ENCODE results near the gene ICAM4. TPM values are rescaled to one million over a fixed set of nuclear protein-coding genes. Genes with fewer than 3 reads are reported as not detected.

ICAM4 gene
- total and polyA plus RNA-seq, 12 donors = 0.17 to 0.83 (median 0.51) TPM; not detected in 1

DNA sequence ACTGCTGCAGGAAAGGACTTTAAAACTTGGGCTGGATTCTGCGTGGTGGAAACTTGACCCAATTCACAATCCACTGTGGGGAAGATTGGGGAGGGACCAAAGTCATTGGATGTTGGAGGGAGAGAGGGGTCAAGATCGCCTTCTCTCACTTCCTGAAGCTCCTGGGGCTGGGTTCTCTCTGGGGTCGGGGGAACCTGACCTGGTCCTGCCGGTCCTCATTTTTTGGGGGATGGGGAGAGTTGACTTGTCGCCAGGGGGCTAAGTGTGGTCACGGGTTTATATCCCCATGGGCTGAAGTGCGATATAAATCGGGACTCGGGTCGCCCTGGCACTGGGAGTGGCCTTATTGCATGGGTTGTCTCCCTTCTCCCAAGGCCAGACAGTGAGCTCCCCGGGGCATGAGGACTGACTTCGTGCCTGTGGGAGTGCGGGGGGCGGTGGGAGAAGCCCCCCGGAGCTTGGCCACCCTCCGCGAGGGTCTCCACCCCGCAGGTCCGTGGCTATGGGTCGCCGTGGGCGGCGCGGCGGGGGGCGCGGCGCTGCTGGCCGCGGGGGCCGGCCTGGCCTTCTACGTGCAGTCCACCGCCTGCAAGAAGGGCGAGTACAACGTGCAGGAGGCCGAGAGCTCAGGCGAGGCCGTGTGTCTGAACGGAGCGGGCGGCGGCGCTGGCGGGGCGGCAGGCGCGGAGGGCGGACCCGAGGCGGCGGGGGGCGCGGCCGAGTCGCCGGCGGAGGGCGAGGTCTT is 9.3 kb downstream of the ICAM4 start:
- TF ChIP-seq CTCF (IDR thresholded peaks at IDR 0.05) = no peak
- Histone ChIP-seq H3K36me3 (no peaks in the 10 kb centered on the region), H3K9me3 (no peaks in the 10 kb centered on the region), H3K27me3 (peaks cover 39 to 95% (median 74%) of the 10 kb centered on the region in 7 donors), H3K4me1 (peaks cover 3 to 60% (median 32%) of the 10 kb centered on the region in 9 donors), H3K4me3 (peak overlapping the region in 6 of 10 donors; percentile 23 to 45 (median 32)), H3K27ac (no peak overlapping the region)
- WGBS, 2 donors = 6 to 9% methylated on average over 50 to 58 of the region's 58 CpGs
- intact Hi-C loops (cut with DNase I) = no loop called here
- ATAC-seq = no peak
- DNase-seq = no peak

- DNase-seq (no peak), ATAC-seq (peak in 7 of 8 donors; percentile 19 to 46 (median 33))
- H3K9me3 ChIP-seq = no peaks in the 10 kb centered on the region
- H3K27ac ChIP-seq = no peak overlapping the region
- no peaks in the 10 kb centered on the region for H3K36me3 ChIP-seq
- intact Hi-C loops (cut with DNase I) = no loop called here
- peaks cover 0 to 31% (median 14%) of the 10 kb centered on the region in 9 donors for H3K4me1 ChIP-seq
- H3K4me3 ChIP-seq = no peak overlapping the region
- WGBS, 2 donors = 43 to 45% methylated on average over 14 of the region's 14 CpGs
- no peak for TF ChIP-seq CTCF (IDR thresholded peaks at IDR 0.05)
- H3K27me3 ChIP-seq = peaks cover 11 to 65% (median 36%) of the 10 kb centered on the region in 7 donors
These were observed 13.0 kb downstream of the ICAM4 start for GRCh38 chr19:10299545-10300458.

DNA sequence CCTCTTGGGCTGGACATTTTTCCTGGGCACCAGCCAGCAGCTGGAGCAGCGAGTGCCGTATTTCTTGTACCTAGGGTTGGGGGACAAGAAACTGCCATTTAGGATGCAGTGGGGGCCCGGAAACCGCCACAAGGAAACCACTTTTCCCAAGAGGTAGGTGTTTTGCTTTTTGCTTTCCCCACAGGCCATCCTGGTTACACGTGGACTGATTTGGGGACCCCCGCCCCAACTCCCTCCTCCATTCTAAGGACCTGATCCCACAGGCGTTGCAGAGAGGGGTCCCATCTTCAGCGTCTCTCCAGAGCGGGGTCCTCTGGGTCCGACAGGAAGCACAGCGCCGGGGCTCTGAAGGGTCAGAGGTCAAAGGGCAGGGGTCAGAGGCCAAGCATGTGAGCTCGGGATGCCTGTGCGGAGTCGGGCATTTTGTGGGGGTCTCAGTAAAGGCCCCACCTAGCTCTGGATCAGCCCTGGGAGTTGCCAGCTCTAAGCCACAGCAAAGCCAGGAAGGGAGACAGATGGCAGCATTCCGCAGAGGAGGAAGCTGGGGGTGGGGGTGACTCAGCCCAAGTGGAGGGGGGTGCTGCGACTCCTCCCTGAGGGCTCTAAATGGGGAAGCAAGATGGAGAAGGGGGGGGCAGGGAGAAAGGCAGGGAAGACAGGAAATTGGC is 18.5 kb downstream of the ICAM4 start:
- Histone ChIP-seq H3K4me1 (peaks cover 0 to 23% (median 0%) of the 10 kb centered on the region in 9 donors), H3K36me3 (peaks cover 0 to 15% (median 0%) of the 10 kb centered on the region in 9 donors), H3K27ac (peak overlapping the region in 1 of 10 donors; percentile 78), H3K27me3 (peaks cover 0 to 15% (median 0%) of the 10 kb centered on the region in 7 donors), H3K9me3 (no peaks in the 10 kb centered on the region), H3K4me3 (peak overlapping the region in 1 of 10 donors; percentile 22)
- no peak for TF ChIP-seq CTCF (IDR thresholded peaks at IDR 0.05)
- ATAC-seq (peak in 7 of 8 donors; percentile 18 to 77 (median 43)), DNase-seq (peak in 1 of 2 donors; percentile 55)
- intact Hi-C loops (cut with DNase I) = no loop called here
- WGBS, 2 donors = 83 to 86% methylated on average over 17 of the region's 17 CpGs

GRCh38 chr19:10306327-10306726 is 19.6 kb downstream of the ICAM4 start:
- ATAC-seq (no peak), DNase-seq (no peak)
- no peak overlapping the region for H3K4me3 ChIP-seq
- H3K27ac ChIP-seq = no peak overlapping the region
- peaks cover 0 to 7% (median 0%) of the 10 kb centered on the region in 7 donors for H3K27me3 ChIP-seq
- H3K4me1 ChIP-seq = peaks cover 0 to 21% (median 0%) of the 10 kb centered on the region in 9 donors
- no peak for TF ChIP-seq CTCF (IDR thresholded peaks at IDR 0.05)
- intact Hi-C loops (cut with DNase I) = no loop called here
- H3K36me3 ChIP-seq = peaks cover 0 to 20% (median 0%) of the 10 kb centered on the region in 9 donors
- H3K9me3 ChIP-seq = no peaks in the 10 kb centered on the region
- 92 to 96% methylated on average over 5 of the region's 5 CpGs for WGBS, 2 donors

Measured in heart right ventricle (tissue), 16 donors.